MM.1S (cell line): ENCODE data around the gene ZNF410.

Experiments used
- CTCF ChIP-seq: fragments of 300-600 bp; sonication (generic); IDR thresholded peaks from 2 replicates; pipeline ENCODE4 v1.5.1; 2016; ENCODE audit warnings: antibody characterized with exemption, low read length, mixed read lengths
- EZH2 ChIP-seq: fragments of 300-600 bp; sonication (generic); optimal IDR thresholded peaks from 2 replicates; pipeline ENCODE3; 2017; ENCODE audit warnings: low read depth, mild to moderate bottlenecking, antibody characterized with exemption, low read length, mixed read lengths

DNA sequence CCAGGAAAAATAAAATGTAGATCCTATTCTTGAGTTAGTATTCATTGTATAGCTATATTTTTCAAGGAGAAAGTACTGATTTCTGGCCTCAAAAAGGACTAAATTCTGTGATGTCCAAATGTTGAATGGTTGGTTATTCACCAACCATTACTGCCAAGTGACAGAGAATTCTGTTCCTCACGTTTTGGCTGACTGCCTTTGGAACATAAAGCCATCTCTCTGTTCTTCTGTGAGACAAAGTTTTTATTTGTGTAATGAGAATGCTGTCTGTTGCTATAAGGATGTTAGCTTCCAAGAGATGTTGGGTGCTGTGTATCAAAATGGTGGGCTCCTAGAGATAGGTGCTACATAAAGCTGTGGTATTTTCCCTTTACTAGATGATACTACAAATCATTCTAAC, 9.3 kb downstream of the ZNF410 start:
- no peak for TF ChIP-seq CTCF
- TF ChIP-seq EZH2, result no peak
